GM18870 (cell line): ENCODE measurements around the gene UBQLN3.

Source experiments
- ATAC-seq: cut with Tn5 transposase; IDR thresholded peaks from one replicate; pipeline ENCODE4 v1.9.1; 2021; ENCODE audit warnings: moderate library complexity; ENCODE audit not compliant: unreplicated experiment

UBQLN3 gene

GRCh38 chr11:5507177-5507932 lies 2.4 kb downstream of the UBQLN3 start:
- no peak for ATAC-seq

- no peak for ATAC-seq
These were observed 4.3 kb downstream of the UBQLN3 start for GRCh38 chr11:5505363-5506048.

GRCh38 chr11:5504403-5504921 lies 5.3 kb downstream of the UBQLN3 start:
- ATAC-seq, result no peak

- ATAC-seq, result no peak
These were observed 9.4 kb downstream of the UBQLN3 start for GRCh38 chr11:5500393-5500801.

GRCh38 chr11:5499671-5500070 lies 10.1 kb downstream of the UBQLN3 start:
- ATAC-seq, result no peak

- no peak for ATAC-seq
These were observed 20.0 kb downstream of the UBQLN3 start for GRCh38 chr11:5489576-5490357.

- no peak for ATAC-seq
These were observed 20.9 kb downstream of the UBQLN3 start for GRCh38 chr11:5488798-5489399.

- no peak for ATAC-seq
These were observed 21.4 kb downstream of the UBQLN3 start, which contains the start of gene OR52D1 for GRCh38 chr11:5488385-5488784. Gene OR52D1 (plus strand): TSS chr11:5488685. CDS start chr11:5488707, 22 bp downstream.

GRCh38 chr11:5486421-5486820 lies 23.3 kb downstream of the UBQLN3 start:
- no peak for ATAC-seq

- ATAC-seq, result no peak
These were observed 23.8 kb downstream of the UBQLN3 start for GRCh38 chr11:5486003-5486402.

- ATAC-seq, result peak; percentile 65
These were observed 33.5 kb downstream of the UBQLN3 start for GRCh38 chr11:5476186-5476819.

- ATAC-seq, result no peak
These were observed 35.8 kb downstream of the UBQLN3 start for GRCh38 chr11:5473921-5474320.

- no peak for ATAC-seq
These were observed 42.2 kb downstream of the UBQLN3 start for GRCh38 chr11:5467527-5467926.

- ATAC-seq, result no peak
These were observed 48.7 kb downstream of the UBQLN3 start for GRCh38 chr11:5460983-5461621.
